ENCODE measurements around the gene BCKDK.

The BCKDK gene

DNA sequence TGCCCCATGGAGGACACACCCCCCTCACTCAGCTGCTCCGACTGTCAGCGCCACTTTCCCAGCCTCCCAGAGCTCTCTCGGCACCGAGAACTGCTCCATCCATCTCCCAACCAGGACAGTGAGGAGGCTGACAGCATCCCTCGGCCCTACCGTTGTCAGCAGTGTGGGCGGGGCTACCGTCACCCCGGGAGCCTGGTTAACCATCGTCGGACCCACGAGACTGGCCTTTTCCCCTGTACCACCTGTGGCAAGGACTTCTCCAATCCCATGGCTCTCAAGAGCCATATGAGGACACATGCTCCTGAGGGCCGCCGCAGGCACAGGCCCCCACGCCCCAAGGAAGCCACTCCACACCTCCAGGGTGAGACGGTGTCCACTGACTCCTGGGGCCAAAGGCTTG, 31.9 kb upstream of the BCKDK start:
- DNase-seq (ENCODE audit: low read depth) = no peak
- H3K4me3 ChIP-seq (replicated peaks; ENCODE audit: low read depth, low read length) = no peak overlapping the region
- no peak for TF ChIP-seq CTCF (IDR thresholded peaks at IDR 0.05; ENCODE audit: low read length, missing control alignments)

GRCh38 chr16:31077024-31077423, 31.2 kb upstream of the BCKDK start:
- H3K4me3 ChIP-seq (replicated peaks; ENCODE audit: low read depth, low read length) = no peak overlapping the region
- DNase-seq (ENCODE audit: low read depth) = no peak
- no peak for TF ChIP-seq CTCF (IDR thresholded peaks at IDR 0.05; ENCODE audit: low read length, missing control alignments)

DNA sequence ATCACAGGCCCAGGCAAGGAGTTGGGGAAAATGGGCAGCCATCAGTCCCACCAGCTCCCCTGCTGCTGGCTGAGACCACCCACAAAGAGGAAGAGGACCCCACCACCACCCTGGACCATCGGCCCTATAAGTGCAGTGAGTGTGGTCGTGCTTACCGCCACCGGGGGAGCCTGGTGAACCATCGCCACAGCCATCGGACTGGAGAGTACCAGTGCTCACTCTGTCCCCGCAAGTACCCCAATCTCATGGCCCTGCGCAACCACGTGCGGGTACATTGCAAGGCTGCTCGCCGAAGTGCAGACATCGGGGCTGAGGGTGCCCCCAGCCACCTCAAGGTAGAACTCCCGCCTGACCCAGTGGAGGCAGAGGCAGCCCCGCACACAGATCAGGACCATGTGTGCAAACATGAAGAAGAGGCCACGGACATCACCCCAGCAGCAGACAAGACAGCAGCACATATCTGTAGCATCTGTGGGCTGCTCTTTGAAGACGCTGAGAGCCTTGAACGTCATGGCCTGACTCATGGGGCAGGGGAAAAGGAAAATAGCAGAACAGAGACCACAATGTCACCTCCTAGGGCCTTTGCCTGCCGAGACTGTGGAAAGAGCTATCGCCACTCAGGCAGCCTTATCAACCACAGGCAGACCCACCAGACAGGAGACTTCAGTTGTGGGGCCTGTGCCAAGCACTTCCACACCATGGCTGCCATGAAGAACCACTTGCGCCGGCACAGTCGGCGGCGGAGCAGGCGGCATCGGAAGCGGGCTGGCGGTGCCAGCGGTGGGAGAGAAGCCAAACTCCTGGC, 30.4 kb upstream of the BCKDK start:
- no peak for TF ChIP-seq CTCF (IDR thresholded peaks at IDR 0.05; ENCODE audit: low read length, missing control alignments)
- H3K4me3 ChIP-seq (replicated peaks; ENCODE audit: low read depth, low read length) = no peak overlapping the region
- no peak for DNase-seq (ENCODE audit: low read depth)

- no peak for TF ChIP-seq CTCF (IDR thresholded peaks at IDR 0.05; ENCODE audit: low read length, missing control alignments)
Measured at GRCh38 chr16:31078597-31079341, 29.4 kb upstream of the BCKDK start.

DNA sequence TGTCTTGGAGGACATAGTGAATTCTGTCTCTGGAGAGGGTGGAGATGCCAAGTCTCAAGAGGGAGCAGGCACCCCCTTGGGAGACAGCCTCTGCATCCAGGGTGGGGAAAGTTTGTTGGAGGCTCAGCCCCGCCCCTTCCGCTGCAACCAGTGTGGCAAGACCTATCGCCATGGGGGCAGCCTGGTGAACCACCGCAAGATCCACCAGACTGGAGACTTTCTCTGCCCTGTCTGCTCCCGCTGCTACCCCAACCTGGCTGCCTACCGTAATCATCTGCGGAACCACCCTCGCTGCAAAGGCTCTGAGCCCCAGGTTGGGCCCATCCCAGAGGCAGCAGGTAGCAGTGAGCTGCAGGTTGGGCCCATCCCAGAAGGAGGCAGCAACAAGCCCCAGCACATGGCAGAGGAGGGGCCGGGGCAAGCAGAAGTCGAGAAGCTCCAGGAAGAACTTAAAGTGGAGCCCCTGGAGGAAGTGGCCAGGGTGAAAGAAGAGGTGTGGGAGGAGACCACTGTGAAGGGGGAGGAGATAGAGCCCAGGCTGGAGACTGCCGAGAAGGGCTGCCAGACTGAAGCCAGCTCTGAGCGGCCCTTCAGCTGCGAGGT, 28.7 kb upstream of the BCKDK start:
- H3K4me3 ChIP-seq (replicated peaks; ENCODE audit: low read depth, low read length) = no peak overlapping the region
- no peak for TF ChIP-seq CTCF (IDR thresholded peaks at IDR 0.05; ENCODE audit: low read length, missing control alignments)
- DNase-seq (ENCODE audit: low read depth) = no peak

More at GRCh38 chr16:31078597-31079341, 29.4 kb upstream of the BCKDK start:
- DNase-seq (ENCODE audit: low read depth) = no peak
- H3K4me3 ChIP-seq (replicated peaks; ENCODE audit: low read depth, low read length) = no peak overlapping the region

DNA sequence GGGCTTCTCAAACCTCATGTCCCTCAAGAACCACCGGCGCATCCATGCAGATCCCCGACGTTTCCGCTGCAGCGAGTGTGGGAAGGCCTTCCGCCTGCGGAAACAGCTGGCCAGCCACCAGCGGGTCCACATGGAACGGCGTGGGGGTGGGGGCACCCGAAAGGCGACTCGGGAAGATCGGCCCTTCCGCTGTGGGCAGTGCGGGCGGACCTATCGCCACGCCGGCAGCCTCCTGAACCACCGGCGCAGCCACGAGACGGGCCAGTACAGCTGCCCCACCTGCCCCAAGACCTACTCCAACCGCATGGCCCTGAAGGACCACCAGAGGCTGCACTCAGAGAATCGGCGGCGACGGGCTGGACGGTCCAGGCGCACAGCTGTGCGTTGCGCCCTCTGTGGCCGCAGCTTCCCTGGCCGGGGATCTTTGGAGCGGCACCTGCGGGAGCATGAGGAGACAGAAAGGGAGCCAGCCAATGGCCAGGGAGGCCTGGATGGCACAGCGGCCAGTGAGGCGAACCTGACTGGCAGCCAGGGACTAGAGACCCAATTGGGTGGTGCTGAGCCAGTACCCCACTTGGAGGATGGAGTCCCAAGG, 28.1 kb upstream of the BCKDK start:
- TF ChIP-seq CTCF (IDR thresholded peaks at IDR 0.05; ENCODE audit: low read length, missing control alignments) = no peak
- no peak for DNase-seq (ENCODE audit: low read depth)
- H3K4me3 ChIP-seq (replicated peaks; ENCODE audit: low read depth, low read length) = no peak overlapping the region
